Endodermal cell (in vitro differentiated cells): ENCODE data around the gene SCFD2. TPM values are rescaled to one million over a fixed set of nuclear protein-coding genes. Genes with fewer than 3 reads are reported as not detected.

Experiments
- DNase-seq: peaks from one replicate; pipeline ENCODE4 v3.0.0-alpha.2; 2017
- H3K27ac ChIP-seq: 2 replicates; pipeline ENCODE4 v1.5.1; 2013; ENCODE audit warnings: mild to moderate bottlenecking, low read depth, low read length, moderate library complexity
- H3K27me3 ChIP-seq: 2 replicates; pipeline ENCODE4 v1.6.1; 2013; ENCODE audit warnings: mild to moderate bottlenecking, low read length, moderate library complexity; ENCODE audit not compliant: insufficient read depth, control insufficient read depth, poor library complexity, severe bottlenecking
- H3K36me3 ChIP-seq: 2 replicates; pipeline ENCODE4 v1.7.0; 2013; ENCODE audit warnings: mild to moderate bottlenecking, low read length, moderate library complexity; ENCODE audit not compliant: control insufficient read depth, insufficient read depth
- H3K4me1 ChIP-seq: one replicate; pipeline ENCODE4 v1.7.0; 2013; ENCODE audit warnings: low read length; ENCODE audit not compliant: control insufficient read depth, insufficient read depth
- H3K4me3 ChIP-seq: 2 replicates; pipeline ENCODE4 v1.5.1; 2013; ENCODE audit warnings: mild to moderate bottlenecking, low read length, moderate library complexity
- H3K9ac ChIP-seq: 2 replicates; pipeline ENCODE4 v1.6.1; 2013; ENCODE audit warnings: mild to moderate bottlenecking, low read length, moderate library complexity; ENCODE audit not compliant: poor library complexity, severe bottlenecking; ENCODE audit errors: extremely low read depth
- H3K9me3 ChIP-seq: 2 replicates; pipeline ENCODE4 v1.6.1; 2013; ENCODE audit warnings: mild to moderate bottlenecking, low read length, moderate library complexity; ENCODE audit not compliant: control insufficient read depth
- H3K27ac Mint-ChIP-seq: 2 replicates; pipeline ENCODE4 v1.8.0; 2020; ENCODE audit warnings: mixed read lengths
- H3K27me3 Mint-ChIP-seq: 2 replicates; pipeline ENCODE4 v1.8.0; 2021; ENCODE audit warnings: mild to moderate bottlenecking, mixed read lengths; ENCODE audit not compliant: insufficient read depth
- H3K36me3 Mint-ChIP-seq: 2 replicates; pipeline ENCODE4 v1.8.0; 2020; ENCODE audit warnings: low read depth, mixed read lengths
- H3K4me1 Mint-ChIP-seq: 2 replicates; pipeline ENCODE4 v1.8.0; 2020; ENCODE audit warnings: mixed read lengths
- H3K4me3 Mint-ChIP-seq: 2 replicates; pipeline ENCODE4 v1.8.0; 2020; ENCODE audit warnings: mild to moderate bottlenecking, moderate library complexity, mixed read lengths
- H3K9me3 Mint-ChIP-seq: 2 replicates; pipeline ENCODE4 v1.8.0; 2020; ENCODE audit warnings: mild to moderate bottlenecking, mixed read lengths
- WGBS, 2 experiments: methylation state at CpG; one replicate each; pipeline versions ENCODE4 v1.1.5 to v1.1.7; 2013; ENCODE audit warnings: missing lambda C conversion rate in 2 of 2, mixed read lengths in 1 of 2; ENCODE audit not compliant: insufficient coverage in 1 of 2, insufficient read length in 1 of 2; 5-methylcytosine and 5-hydroxymethylcytosine counted together
- total RNA-seq, 2 donors: library from RNA; stranded (reverse); fragmentation: NEBNext Ultra II Directional in 1 of 2; extraction: Animal tissue kit (Norgen Biotek cat#: 25700) in 1 of 2; gene quantifications; 2 replicates in 1 of 2; 3 replicates in 1 of 2; pipeline ENCODE4 v1.2.1, GENCODE V29; 2021
- TF ChIP-seq, protein P1 (sequence below): fragments of 200-600 bp; sonication (generic); conservative IDR thresholded peaks from 2 replicates; pipeline ENCODE4 v1.5.0; 2021; ENCODE audit warnings: antibody characterized with exemption, mild to moderate bottlenecking

Gene SCFD2
- total RNA-seq, 2 donors from 2014 or later: 5.7 to 6.5 TPM

- no peak overlapping the region for H3K27ac ChIP-seq
- no peaks in the 10 kb centered on the region for H3K9me3 ChIP-seq
- Mint-ChIP-seq H3K4me1 (peaks cover 34% of the 10 kb centered on the region), H3K9me3 (no peaks in the 10 kb centered on the region), H3K36me3 (no peaks in the 10 kb centered on the region), H3K27ac (no peak overlapping the region), H3K4me3 (no peak overlapping the region), H3K27me3 (no peaks in the 10 kb centered on the region)
- TF ChIP-seq, protein P1, sequence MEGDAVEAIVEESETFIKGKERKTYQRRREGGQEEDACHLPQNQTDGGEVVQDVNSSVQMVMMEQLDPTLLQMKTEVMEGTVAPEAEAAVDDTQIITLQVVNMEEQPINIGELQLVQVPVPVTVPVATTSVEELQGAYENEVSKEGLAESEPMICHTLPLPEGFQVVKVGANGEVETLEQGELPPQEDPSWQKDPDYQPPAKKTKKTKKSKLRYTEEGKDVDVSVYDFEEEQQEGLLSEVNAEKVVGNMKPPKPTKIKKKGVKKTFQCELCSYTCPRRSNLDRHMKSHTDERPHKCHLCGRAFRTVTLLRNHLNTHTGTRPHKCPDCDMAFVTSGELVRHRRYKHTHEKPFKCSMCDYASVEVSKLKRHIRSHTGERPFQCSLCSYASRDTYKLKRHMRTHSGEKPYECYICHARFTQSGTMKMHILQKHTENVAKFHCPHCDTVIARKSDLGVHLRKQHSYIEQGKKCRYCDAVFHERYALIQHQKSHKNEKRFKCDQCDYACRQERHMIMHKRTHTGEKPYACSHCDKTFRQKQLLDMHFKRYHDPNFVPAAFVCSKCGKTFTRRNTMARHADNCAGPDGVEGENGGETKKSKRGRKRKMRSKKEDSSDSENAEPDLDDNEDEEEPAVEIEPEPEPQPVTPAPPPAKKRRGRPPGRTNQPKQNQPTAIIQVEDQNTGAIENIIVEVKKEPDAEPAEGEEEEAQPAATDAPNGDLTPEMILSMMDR: no peak
- WGBS, 2 experiments: 87 to 91% methylated on average over 3 to 5 of the region's 5 CpGs
- no peak overlapping the region for H3K9ac ChIP-seq
- no peaks in the 10 kb centered on the region for H3K36me3 ChIP-seq
- peak; percentile 56 for DNase-seq
- H3K27me3 ChIP-seq: no peaks in the 10 kb centered on the region
- peaks cover 30% of the 10 kb centered on the region for H3K4me1 ChIP-seq
- no peak overlapping the region for H3K4me3 ChIP-seq
Measured at GRCh38 chr4:52917817-52918216, 448.0 kb downstream of the SCFD2 start.

DNA sequence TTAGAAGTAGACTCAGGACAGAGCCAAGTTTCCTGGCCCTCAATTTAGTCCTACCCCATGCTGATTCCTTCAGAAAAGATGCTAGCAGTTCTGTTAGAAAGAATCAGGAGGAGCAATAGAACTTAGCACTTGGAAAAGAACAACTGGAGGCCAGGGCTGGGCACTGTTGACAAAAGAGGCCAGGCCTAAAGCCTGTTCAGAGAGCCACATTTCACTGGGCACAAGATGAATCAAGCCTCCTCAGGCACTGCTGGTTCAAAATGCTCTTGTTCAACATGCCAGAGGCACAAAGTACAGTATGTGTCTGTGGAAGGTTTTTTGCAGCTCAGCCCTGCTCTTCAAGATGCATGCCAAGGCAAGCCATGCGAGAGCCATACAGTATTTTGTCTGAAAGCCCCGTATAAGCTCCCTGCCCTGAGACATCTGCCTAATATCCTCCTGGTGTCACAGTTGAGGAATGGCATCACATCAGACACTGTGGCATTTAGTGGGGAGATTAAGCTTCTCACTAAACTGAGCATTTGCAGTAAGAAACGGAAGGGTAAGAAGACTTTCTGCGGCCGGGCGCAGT is 450.0 kb downstream of the SCFD2 start:
- TF ChIP-seq, protein P1: peak; percentile 40
- no peaks in the 10 kb centered on the region for H3K27me3 Mint-ChIP-seq
- WGBS, 2 experiments: 80 to 96% methylated on average over 5 to 6 of the region's 6 CpGs
- no peak for DNase-seq
- no peaks in the 10 kb centered on the region for H3K36me3 Mint-ChIP-seq
- Histone ChIP-seq H3K9ac (no peak overlapping the region), H3K4me3 (no peak overlapping the region), H3K36me3 (no peaks in the 10 kb centered on the region), H3K27me3 (no peaks in the 10 kb centered on the region), H3K27ac (no peak overlapping the region), H3K4me1 (peaks cover 30% of the 10 kb centered on the region), H3K9me3 (no peaks in the 10 kb centered on the region)
- no peaks in the 10 kb centered on the region for H3K9me3 Mint-ChIP-seq
- H3K27ac Mint-ChIP-seq: peak overlapping the region; percentile 49
- peaks cover 37% of the 10 kb centered on the region for H3K4me1 Mint-ChIP-seq
- no peak overlapping the region for H3K4me3 Mint-ChIP-seq

DNA sequence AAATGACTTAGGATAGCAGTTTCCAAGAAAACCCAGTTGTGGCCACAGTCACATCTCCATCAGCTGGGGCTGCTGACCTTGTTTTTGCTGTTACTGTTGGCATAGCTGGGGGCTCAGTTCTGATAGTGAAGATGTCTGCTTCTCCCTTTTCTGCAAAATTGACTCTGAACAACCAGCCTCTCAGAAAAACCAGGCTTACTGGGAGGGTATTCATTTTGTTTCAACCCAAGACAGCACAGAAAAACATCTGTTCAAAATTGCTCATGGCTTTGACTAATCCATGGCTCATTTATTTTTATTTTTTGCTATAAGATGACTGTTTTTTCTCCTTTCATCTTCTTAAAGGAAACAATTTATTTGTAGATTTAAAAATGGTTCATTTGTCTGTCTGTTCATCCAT is 450.7 kb downstream of the SCFD2 start:
- no peak overlapping the region for H3K4me3 ChIP-seq
- H3K27me3 ChIP-seq: no peaks in the 10 kb centered on the region
- no peaks in the 10 kb centered on the region for H3K9me3 Mint-ChIP-seq
- H3K36me3 Mint-ChIP-seq: no peaks in the 10 kb centered on the region
- no peak overlapping the region for H3K27ac ChIP-seq
- H3K9ac ChIP-seq: no peak overlapping the region
- TF ChIP-seq, protein P1: no peak
- no peaks in the 10 kb centered on the region for H3K27me3 Mint-ChIP-seq
- no peak overlapping the region for H3K27ac Mint-ChIP-seq
- DNase-seq: no peak
- no peaks in the 10 kb centered on the region for H3K36me3 ChIP-seq
- peaks cover 30% of the 10 kb centered on the region for H3K4me1 ChIP-seq
- H3K4me3 Mint-ChIP-seq: no peak overlapping the region
- peaks cover 37% of the 10 kb centered on the region for H3K4me1 Mint-ChIP-seq
- H3K9me3 ChIP-seq: peaks cover 2% of the 10 kb centered on the region
